HG03095 (cell line): ENCODE measurements around the gene SLC24A5.

ENCODE experiments used
- ATAC-seq: cut with Tn5 transposase; IDR thresholded peaks from one replicate; pipeline ENCODE4 v1.9.1; 2021; ENCODE audit warnings: moderate library complexity; ENCODE audit not compliant: unreplicated experiment

The SLC24A5 gene

DNA sequence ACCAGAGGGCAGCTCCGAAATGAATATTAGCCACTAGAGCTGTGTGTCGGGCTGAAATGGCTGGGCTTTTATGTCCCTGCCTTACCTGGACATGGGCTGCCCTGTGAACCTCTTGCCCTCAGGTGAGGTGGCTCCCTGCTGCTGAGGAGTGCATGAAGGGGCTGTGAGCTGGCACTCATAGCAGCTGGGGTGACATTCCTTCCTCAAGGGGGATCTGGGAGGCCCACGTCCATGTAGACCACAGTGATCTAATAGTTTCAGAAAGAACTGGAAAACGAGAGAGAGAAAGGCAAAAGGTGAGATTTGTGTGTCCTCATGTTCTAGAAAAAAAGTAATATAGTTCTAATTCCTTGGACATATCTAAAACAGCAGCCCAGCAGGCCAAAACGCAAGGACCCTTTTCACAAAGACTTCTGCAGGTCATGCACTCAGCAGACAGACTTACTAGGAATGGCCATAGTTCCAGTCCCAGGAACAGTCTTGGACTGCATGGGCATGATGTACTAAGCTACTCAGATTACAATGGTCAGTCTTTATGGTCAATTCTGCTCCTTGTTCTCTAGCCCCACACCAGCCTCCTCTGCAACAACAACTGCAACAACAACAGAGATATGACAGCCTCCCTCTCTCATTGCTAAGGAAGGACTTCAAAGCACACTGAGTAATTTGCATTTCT, 10.8 kb upstream of the SLC24A5 start:
- no peak for ATAC-seq

DNA sequence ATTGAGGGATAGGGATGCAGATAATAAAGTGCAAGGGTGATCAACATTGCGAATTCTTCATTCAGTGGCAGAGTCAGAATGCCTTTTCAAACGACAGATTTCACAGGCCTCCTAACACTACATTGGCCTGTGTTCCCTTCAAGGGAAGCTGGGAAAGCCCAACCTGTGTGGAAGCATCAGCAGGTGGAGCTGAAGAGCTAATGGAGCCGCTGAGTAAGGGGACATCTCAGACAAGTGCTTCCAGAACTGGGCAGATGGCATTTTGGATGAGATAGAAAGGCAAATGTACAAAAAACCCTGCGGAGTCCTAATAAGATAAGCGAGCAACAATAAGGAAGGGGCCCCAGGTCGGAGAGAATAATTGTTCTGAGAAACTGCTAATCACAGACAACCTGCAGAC, 8.5 kb upstream of the SLC24A5 start:
- no peak for ATAC-seq

DNA sequence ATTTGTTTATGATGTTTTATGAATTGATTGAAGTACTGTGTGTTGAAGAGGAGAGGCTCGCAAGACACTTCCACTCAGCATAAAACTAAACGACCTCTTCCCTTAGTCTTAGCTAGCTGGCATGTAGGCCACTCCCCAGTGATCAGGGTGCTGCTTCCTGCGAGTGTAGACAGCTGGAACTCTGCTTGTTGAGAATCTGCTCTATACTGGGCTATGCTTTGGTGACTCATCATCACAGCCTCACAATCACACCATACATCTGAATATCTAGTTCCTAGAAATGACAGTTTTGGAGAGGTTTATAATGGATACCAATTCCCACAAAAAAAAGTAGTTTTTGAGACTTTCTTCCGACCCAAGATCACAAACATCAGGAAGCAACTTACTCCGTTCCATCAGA, 1.5 kb upstream of the SLC24A5 start:
- no peak for ATAC-seq

DNA sequence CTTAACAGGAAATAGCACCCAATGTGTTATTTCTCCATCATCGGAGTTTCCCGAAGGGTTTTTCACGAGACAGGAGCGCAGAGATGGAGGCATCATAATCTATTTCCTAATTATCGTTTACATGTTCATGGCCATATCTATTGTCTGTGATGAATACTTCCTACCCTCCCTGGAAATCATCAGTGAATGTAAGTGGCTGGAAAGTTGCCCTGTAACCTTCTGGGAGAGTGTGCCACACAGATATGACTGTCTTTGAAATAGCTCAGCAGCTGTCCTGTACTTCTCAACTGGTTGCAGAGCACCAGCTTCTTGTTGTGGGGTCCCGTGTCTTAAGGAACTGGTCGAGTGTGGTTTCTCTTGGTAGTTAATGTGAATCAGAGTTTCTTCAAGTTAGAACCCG, 1.1 kb downstream of the SLC24A5 start:
- ATAC-seq = no peak

DNA sequence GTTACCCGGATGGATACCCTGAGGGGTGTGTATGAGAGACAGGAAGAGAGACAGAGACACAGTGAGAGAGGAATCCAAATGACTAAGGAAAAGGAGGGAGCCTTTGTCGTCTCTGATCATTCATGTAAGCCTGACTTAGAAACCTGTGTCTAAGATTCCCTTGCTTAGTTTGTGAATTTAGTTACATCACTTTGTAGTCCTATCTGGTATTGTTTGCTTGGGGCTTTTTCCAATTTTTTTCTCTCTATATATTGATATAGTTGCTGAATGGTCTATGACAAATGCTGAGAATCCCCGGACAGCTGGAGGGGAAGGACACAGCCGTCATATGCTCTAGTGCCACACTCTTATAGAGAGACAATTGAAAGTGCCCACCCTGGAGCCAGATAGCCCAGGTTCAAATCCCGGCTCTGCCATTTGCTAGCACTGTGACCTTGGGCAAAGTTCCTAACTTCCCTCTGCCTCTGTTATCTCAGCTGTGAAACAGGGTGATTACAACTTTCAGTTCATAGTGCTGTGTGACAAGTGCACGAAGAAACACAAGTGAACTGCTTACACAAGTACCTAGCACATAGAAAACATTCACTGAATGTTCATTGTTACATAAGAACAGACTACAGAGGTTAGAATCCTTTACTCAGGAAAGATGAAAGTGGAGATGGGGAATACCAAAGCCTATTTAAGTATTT, 6.0 kb downstream of the SLC24A5 start:
- no peak for ATAC-seq

DNA sequence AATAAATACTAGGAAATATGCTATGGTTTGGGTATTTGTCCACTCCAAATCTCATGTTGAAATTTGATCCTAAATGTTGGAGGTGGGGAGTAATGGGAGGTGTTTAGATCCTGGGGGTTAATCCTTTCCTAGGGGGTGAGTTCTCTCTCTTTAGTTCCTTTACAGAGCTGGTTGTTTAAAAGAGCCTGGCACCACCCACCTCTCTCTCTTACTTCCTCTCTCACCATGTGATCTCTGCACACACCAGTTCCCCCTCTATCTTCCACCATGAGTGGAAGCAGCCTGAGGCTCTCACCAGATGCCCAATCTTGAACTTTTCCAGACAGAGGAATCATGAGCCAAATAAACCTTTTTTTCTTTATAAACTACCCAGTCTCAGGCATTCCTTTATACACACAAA, 10.5 kb downstream of the SLC24A5 start:
- ATAC-seq = no peak

DNA sequence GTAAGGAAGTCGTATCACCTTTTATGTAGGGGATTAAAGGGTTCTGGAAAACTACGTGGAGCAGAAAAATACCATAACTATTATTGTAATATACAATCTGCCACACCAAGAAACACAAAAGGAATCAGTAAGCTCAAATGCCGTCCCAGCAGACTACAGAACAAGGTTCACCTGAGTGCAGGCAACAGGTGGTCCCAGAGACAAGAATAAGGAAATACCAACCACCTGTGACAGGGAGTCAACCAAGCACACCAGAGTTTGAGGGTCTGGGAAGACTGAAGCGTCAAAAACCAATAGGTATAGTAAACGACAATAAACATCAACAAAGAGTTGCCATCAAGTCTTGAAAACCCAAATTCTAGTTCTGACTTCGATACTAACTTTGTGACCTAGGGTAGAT, 12.1 kb downstream of the SLC24A5 start:
- ATAC-seq = no peak

DNA sequence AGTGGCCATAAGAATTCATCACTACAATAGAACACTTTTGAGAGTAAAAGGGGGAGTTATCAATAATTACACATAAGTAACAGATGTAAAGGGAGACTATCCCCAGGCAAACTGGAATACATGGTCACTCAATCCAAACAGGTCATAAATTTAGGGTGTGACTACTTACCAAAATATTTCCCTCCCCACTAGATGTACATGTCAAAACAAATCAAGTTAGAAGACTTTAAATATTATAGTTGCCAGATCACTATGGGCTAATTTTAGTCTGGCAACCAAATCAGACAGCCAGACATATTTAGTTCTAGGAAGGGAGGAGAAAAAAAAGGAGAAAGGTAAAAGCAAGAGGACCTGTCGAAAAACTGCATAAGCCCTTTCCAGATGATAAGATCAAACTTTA, 23.1 kb downstream of the SLC24A5 start:
- ATAC-seq = no peak

DNA sequence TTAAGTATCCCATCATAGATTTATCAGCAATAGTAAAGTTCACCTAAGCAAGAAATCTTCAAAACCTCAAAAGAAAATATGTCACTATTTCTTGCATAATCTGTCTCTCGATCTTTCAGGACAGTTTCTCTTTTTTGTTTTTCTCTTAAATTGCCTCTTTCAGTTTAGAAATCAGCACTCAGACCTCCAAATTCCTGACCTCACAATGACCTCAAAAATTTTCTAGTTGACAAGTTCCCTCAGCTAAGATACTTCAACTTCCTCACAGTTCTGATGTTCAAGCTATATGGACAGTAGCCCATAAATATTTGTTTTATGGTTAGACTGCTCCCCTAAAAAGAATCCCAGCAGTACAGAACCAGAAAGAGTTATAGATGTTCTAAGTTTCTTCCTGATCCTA, 24.1 kb downstream of the SLC24A5 start:
- ATAC-seq = no peak

DNA sequence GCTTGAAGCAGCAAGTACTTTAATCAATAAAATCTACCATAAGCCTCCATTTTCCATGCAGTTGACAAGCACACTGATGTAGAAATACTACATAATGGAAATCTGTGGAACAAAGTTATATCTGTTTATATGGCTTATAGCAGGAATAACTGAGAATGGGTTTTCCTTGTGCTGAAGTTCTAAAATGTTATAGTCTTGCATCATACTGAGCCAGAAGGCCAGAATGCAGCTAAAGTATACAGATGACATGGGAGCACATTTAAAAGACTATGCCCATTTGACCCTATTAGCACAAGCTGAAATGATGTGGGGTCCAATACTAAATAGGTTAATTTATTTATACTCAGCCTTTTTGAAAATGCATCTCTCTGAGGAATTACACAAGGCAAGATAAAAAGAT, 25.1 kb downstream of the SLC24A5 start:
- no peak for ATAC-seq

DNA sequence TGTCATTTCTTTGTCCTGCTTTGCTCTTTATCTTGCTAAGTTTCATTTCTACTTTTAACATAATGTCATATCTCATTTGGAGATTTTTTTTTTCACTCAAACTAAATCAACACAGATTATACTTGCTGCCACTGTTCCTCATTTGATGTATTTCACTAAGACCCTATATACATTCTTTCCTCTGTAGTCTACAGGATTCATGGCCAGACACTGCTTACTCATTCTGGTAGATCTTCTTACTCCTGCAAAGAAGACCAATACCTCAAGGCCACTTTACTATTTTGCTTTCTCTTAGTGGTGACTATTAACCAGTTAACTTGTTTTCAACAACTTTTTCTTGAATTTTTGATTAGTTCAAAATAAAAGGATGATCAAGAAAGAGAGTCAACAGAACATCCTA, 26.6 kb downstream of the SLC24A5 start:
- no peak for ATAC-seq

DNA sequence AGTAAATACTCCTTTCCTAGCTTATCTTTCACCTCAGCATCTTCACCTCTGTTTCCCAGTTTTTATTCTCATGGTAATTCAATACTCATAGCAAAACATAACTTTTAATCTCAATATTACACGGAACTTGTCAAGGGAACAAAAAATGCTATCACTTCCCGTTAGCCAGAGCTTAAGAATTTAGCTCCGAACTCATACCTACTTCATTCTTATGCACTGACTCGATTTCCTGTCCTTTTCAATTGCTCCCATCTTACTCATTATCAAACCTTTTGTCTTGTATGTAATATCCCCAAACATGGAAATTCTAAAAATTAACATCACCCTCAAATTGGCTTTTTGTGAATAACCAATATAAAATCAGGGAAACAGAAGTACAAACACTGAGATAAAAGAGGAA, 29.1 kb downstream of the SLC24A5 start:
- no peak for ATAC-seq

DNA sequence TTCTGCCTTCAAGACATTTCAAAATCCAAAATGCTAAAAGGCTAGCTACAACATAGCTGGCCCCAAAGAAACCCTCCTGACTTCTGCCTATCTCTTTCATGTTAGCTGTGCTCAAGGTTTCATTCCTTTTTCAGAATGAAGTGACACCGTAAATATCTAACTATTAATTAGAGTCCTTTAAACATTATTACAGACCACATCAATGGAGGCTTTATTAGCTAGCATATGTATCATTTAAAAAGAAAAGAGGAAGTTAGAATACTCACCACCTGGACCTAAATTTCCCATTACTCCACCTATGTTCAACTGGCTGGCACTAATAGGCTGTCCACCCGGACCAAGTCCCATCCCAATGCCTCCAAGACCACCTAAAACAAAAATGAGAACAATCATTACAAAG, 32.7 kb downstream of the SLC24A5 start:
- ATAC-seq = no peak

DNA sequence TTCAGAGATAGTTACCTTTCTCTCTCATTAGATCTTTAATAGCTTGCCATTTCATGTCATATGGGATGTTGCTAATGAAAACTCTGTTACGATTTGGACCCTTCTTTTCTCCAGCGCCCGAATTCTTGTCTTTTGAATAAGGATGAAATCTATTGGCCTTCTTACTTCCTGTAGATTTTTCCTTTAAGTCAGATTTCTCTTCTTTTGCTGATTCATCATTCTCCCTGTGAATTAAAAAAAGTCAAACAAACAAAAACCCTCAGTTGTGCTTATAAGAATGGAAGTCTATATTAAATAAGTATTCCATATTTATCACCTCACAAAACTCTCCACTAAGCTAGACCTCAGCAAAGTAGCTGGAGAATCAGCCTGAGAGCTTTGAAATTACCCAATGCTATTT, 47.8 kb downstream of the SLC24A5 start:
- no peak for ATAC-seq

DNA sequence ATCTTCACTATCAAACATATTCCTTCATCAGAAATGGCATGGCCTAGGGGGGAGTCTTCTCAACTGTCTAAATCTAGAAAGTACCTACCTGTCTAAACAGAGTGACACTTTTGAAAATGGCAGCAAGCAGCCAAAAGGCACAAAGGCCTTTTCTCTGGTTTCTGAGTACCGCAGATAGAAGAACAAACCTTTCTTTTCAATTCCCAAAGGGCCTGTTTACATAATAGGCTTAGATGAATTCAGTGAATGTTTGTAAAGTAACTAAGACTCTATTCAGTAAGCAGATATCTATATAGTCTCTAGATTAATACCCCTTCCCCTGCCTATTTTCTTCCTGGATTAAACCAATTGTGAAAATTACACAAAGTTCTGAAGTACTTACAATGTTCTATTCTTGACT, 50.2 kb downstream of the SLC24A5 start:
- ATAC-seq = no peak

DNA sequence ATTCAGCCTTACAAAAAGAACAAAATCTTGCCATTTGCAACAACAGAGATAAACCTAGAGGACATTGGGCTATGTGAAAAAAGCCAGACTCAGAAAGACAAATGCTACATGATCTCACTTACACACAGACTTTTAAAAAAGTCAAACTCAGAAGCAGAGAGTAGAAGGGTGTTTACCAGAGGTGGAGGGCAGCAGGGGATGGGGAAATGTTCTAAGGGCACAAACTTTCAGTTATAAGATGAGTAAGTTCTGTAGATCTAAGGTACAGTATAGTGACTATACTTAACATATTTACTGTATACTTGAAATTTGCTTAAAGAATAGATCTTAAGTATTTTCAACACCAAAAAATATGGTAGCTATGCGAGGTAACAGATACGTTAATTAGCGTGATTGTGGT, 54.3 kb downstream of the SLC24A5 start:
- ATAC-seq = no peak

DNA sequence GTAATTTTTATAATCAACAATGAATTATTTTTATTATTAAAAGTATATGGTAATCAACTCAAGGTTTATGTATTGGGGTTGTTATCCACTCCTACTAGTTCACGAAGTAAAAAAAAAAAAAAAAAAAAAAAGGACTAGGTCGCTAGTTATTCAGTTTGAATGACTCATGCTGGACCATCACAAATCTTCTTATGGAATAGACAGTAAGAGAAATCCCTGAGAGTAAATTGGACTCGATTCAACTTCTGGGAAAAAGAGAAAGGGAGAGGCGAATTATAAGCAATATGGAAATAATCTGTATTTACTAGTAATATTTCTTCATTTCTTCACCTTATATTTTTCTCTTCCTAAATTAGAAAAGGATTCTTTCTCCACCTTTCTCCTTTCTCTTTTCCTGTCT, 55.3 kb downstream of the SLC24A5 start:
- ATAC-seq = no peak

DNA sequence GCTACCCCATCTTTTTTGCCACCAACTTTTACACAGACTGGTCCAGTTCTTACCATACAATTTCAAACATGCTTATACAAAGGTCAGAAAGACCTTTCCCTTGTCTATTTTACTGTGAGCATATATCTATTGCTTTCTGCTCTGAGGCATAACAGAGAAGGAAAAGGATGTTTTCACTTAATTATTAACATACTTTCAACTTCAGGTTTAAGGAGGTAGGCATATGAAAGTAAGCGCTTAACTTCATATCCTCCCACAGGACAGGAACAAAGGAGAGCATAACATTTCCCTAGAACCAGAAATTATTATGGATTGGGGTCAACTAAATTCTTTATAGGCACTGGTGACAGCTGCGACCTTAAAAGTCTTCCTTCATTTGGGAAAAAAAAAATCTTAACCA, 56.2 kb downstream of the SLC24A5 start:
- ATAC-seq = no peak

DNA sequence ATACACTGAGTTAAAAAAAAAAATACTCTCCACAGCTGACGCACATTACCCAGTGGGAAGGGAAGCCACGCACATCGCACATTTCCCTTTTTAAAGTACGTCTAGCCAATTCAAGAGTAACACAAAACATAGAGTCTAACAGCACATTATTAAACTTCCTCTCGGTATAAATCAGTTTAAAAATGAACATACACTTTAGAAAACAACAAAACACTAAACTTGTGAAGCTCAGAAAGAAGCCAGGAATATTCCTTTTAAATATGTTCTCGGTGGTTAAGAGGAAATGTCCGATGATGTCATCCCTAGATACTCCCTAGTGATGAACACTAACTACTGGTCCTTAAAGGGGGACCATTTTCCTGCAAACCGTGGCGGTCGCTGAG, 56.6 kb downstream of the SLC24A5 start:
- peak; percentile 66 for ATAC-seq

DNA sequence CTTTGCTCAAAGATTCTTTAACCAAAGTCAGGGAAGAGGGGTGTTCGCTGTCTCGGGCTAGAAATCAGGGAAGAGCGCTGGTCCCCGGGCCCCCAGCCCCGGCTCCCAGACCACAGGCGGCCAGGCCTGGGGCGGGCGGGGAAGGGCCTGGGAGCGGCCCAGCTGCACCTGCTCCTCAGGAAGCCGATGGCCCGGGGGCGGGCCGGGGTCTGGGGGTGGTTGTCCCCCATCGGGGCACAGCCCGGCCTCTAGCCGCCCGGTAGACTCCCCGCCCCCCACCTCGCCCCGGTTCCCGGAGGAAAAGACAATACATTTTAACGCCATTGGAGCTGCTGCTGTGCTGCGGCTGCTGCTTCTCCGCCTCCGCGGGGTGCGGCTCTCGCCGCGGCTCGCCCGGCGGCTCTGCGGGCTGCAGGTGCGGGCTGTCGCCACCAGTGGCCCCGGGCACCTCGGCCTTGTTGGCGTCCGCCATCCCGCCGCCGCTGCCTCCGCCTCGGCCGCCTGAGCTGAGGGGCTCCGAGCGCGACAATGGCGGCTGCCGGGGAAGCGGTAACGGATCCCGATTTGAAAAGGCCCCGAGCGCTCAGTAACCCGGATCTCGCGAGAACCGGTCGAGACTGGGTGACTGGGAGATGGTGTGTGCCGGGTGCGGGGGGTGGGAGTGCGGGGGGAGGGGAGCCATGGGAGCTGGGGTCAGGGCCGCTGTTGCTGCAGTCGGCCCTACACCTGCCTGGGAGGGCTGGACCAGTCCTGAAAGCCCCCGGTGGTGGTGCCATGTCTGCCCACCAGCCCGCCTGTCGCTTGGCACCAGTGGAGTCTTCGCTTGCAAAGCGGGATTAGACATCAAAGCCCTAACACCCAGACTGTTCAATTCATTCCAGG, 57.2 kb downstream of the SLC24A5 start, which contains the start of gene MYEF2:
Gene MYEF2 (minus strand): TSS at position 530 of the 882 bp plus-strand sequence. CDS start 58 bp downstream, at position 472.
- peak; percentile 79 for ATAC-seq

DNA sequence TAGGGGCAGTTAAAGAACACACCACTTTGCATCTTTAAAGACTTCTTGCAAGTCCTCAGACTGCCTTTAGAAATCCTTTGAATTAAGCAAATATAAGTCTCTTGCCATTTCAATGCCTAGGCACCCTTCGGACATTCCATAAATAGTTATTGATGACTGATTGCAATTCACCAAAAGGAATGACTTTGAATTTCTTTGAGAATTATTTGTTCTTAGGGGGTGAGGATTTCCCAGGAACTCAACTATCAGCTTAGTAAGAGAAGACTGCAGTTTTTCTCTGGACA, 57.8 kb downstream of the SLC24A5 start:
- no peak for ATAC-seq

DNA sequence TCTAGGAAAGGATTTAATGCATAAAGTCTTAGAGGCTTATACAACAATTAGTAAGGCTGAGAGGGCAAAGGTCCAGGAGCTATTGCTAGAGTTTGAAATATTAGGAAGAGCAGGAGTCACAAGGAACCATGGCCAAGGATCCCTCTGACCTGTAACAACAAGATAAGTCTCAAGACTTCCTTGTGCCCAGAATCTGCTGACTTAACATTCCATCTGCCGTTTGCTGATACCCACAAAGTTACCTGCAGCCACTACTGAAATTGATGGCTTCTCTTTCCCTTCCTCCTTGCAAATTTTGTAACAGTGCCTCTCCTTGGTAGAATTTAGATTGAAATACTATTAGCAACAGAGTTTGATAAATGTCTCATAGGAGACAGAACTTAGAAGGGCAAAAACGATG, 62.0 kb downstream of the SLC24A5 start:
- no peak for ATAC-seq
